GM19467 (cell line): ENCODE results near the gene SMTNL2.
A peak's percentile ranks its signal among the peaks of the same experiment; 100 is the strongest.

ENCODE experiments used
- ATAC-seq: cut with Tn5 transposase; IDR thresholded peaks from one replicate; pipeline ENCODE4 v1.9.1; 2021; ENCODE audit warnings: mild to moderate bottlenecking, moderate library complexity; ENCODE audit not compliant: unreplicated experiment

Gene SMTNL2

GRCh38 chr17:4544951-4545216 lies 39.4 kb upstream of the SMTNL2 start:
- ATAC-seq = no peak

GRCh38 chr17:4545217-4545951 lies 38.9 kb upstream of the SMTNL2 start:
- no peak for ATAC-seq

- ATAC-seq = no peak
Measured at GRCh38 chr17:4547118-4547906, 37.0 kb upstream of the SMTNL2 start.

- no peak for ATAC-seq
Measured at GRCh38 chr17:4548061-4548461, 36.3 kb upstream of the SMTNL2 start.

GRCh38 chr17:4548721-4549531 lies 35.4 kb upstream of the SMTNL2 start:
- no peak for ATAC-seq

- ATAC-seq = no peak
Measured at GRCh38 chr17:4549781-4550533, 34.4 kb upstream of the SMTNL2 start.

- ATAC-seq = no peak
Measured at GRCh38 chr17:4550534-4551039, 33.7 kb upstream of the SMTNL2 start.

- no peak for ATAC-seq
Measured at GRCh38 chr17:4551141-4551540, 33.2 kb upstream of the SMTNL2 start.

GRCh38 chr17:4551796-4552525 lies 32.4 kb upstream of the SMTNL2 start:
- no peak for ATAC-seq

- no peak for ATAC-seq
Measured at GRCh38 chr17:4553669-4554068, 30.7 kb upstream of the SMTNL2 start.

- no peak for ATAC-seq
Measured at GRCh38 chr17:4554441-4554996, 29.8 kb upstream of the SMTNL2 start.

- peak; percentile 77 for ATAC-seq
Measured at GRCh38 chr17:4554997-4555799, 29.1 kb upstream of the SMTNL2 start, which contains the start of gene MYBBP1A. TSS of gene MYBBP1A (minus strand) at chr17:4555384. CDS start at chr17:4555324, 60 bp downstream.

- ATAC-seq = no peak
Measured at GRCh38 chr17:4555873-4556759, 28.2 kb upstream of the SMTNL2 start.

- no peak for ATAC-seq
Measured at GRCh38 chr17:4556996-4557395, 27.3 kb upstream of the SMTNL2 start.

GRCh38 chr17:4557626-4558346 lies 26.5 kb upstream of the SMTNL2 start:
- ATAC-seq = no peak

- no peak for ATAC-seq
Measured at GRCh38 chr17:4558347-4558971, 25.9 kb upstream of the SMTNL2 start.
